ENCODE data around the gene GSTO1.

Gene GSTO1

GRCh38 chr10:104276192-104276591, 21.5 kb downstream of the GSTO1 start:
- Histone ChIP-seq H3K9me3 (ENCODE audit: control insufficient read depth, insufficient read depth, low read depth, low read length) (no peaks in the 10 kb centered on the region), H3K4me1 (ENCODE audit: control insufficient read depth, insufficient read depth, low read length) (no peaks in the 10 kb centered on the region), H3K27ac (ENCODE audit: extremely low read depth, low read depth, low read length) (no peak overlapping the region), H3K36me3 (ENCODE audit: control insufficient read depth in 2 of 2, insufficient read depth in 1 of 2, low read length in 2 of 2) (no peaks in the 10 kb centered on the region), H3K4me3 (ENCODE audit: low read depth, low read length) (no peak overlapping the region)
- POLR2A ChIA-PET, result no interaction called here
- CTCF ChIA-PET, result interaction anchor here (0.6 to 11.7 kb wide), 9 partner anchors 10 to 75 kb away, joined by 3 to 202 read pairs (median 5); partner anchors contain the start of gene CFAP58
- TF ChIP-seq ZNF707 (tag by site-specific recombination; IDR thresholded peaks at IDR 0.05) (no peak), ZBTB17 (tag by site-specific recombination; IDR thresholded peaks at IDR 0.05) (no peak), BCL6B (tag by site-specific recombination; IDR thresholded peaks at IDR 0.05) (no peak), ZNF175 (tag by site-specific recombination; IDR thresholded peaks at IDR 0.05) (no peak), ZNF19 (tag by site-specific recombination; IDR thresholded peaks at IDR 0.05; ENCODE audit: low read depth) (no peak), ZNF747 (tag by site-specific recombination; IDR thresholded peaks at IDR 0.05) (no peak), ZNF639 (tag by site-specific recombination; IDR thresholded peaks at IDR 0.05) (no peak), SALL2 (tag by site-specific recombination; IDR thresholded peaks at IDR 0.05; ENCODE audit: borderline replicate concordance) (no peak), ZNF664 (tag by site-specific recombination; IDR thresholded peaks at IDR 0.05) (no peak), OSR2 (tag by site-specific recombination; IDR thresholded peaks at IDR 0.05) (no peak), AEBP2 (tag by site-specific recombination; IDR thresholded peaks at IDR 0.05; ENCODE audit: borderline replicate concordance) (no peak), TSHZ1 (tag by site-specific recombination; IDR thresholded peaks at IDR 0.05; ENCODE audit: borderline replicate concordance) (no peak), ZNF670 (tag by site-specific recombination; IDR thresholded peaks at IDR 0.05; ENCODE audit: low read depth) (no peak), ZNF837 (tag by site-specific recombination; IDR thresholded peaks at IDR 0.05) (no peak), PRDM1 (tag by site-specific recombination; IDR thresholded peaks at IDR 0.05) (no peak), ZBTB20 (tag by site-specific recombination; IDR thresholded peaks at IDR 0.05) (no peak)

GRCh38 chr10:104277785-104278184, 23.1 kb downstream of the GSTO1 start:
- no peak for TF ChIP-seq ZSCAN23 (tag by site-specific recombination; IDR thresholded peaks at IDR 0.05)
- no peak for TF ChIP-seq ZNF792 (tag by site-specific recombination; IDR thresholded peaks at IDR 0.05)
- TF ChIP-seq ZBTB17 (tag by site-specific recombination; IDR thresholded peaks at IDR 0.05), result peak; percentile 65
- no peak for TF ChIP-seq ZSCAN18 (tag by site-specific recombination; IDR thresholded peaks at IDR 0.05)
- no peak for TF ChIP-seq ZNF843 (tag by site-specific recombination; IDR thresholded peaks at IDR 0.05)
- no peaks in the 10 kb centered on the region for H3K9me3 ChIP-seq (ENCODE audit: control insufficient read depth, insufficient read depth, low read depth, low read length)
- no peak overlapping the region for H3K4me3 ChIP-seq (ENCODE audit: low read depth, low read length)
- POLR2A ChIA-PET, result interaction anchor here (1.4 kb wide), 1 partner anchor 9 kb away, joined by 3 read pairs; the partner anchor contains the start of gene GSTO2
- H3K4me1 ChIP-seq (ENCODE audit: control insufficient read depth, insufficient read depth, low read length), result no peaks in the 10 kb centered on the region
- CTCF ChIA-PET, result interaction anchor here (0.6 to 11.7 kb wide), 4 partner anchors 15 to 556 kb away, joined by 3 to 202 read pairs (median 11); no protein-coding TSS in a partner anchor
- H3K27ac ChIP-seq (ENCODE audit: extremely low read depth, low read depth, low read length), result no peak overlapping the region
- H3K36me3 ChIP-seq (ENCODE audit: control insufficient read depth in 2 of 2, insufficient read depth in 1 of 2, low read length in 2 of 2), result no peaks in the 10 kb centered on the region
